Ishikawa (cell line): Measurements from ENCODE around the gene FAM124A.
A peak's percentile ranks its signal among the peaks of the same experiment; 100 is the strongest.

ENCODE experiments used
- CEBPB ChIP-seq: IDR thresholded peaks from 2 replicates; pipeline ENCODE4 v1.6.1; 2012
- EGR1 ChIP-seq: IDR thresholded peaks from 2 replicates; pipeline ENCODE4 v1.6.1; 2012
- FOXM1 ChIP-seq: IDR thresholded peaks from 2 replicates; pipeline ENCODE4 v1.6.1; 2012; ENCODE audit warnings: low read depth, borderline replicate concordance
- MAX ChIP-seq: IDR thresholded peaks from 2 replicates; pipeline ENCODE4 v1.6.1; 2012
- RAD21 ChIP-seq: IDR thresholded peaks from 2 replicates; pipeline ENCODE4 v1.6.1; 2012; ENCODE audit warnings: low read depth
- TAF1 ChIP-seq: IDR thresholded peaks from 2 replicates; pipeline ENCODE4 v1.6.1; 2012; ENCODE audit warnings: low read depth, mild to moderate bottlenecking
- TEAD4 ChIP-seq: IDR thresholded peaks from 2 replicates; pipeline ENCODE4 v1.6.1; 2012
- YY1 ChIP-seq: IDR thresholded peaks from 2 replicates; pipeline ENCODE4 v1.6.1; 2012; ENCODE audit warnings: low read depth
- TF ChIP-seq, protein P1 (sequence below): IDR thresholded peaks from 2 replicates; pipeline ENCODE4 v1.6.1; 2012; ENCODE audit warnings: low read depth, mild to moderate bottlenecking

- TF ChIP-seq CEBPB (no peak), MAX (no peak), YY1 (no peak), RAD21 (peak; percentile 34; the same call in 1 of the 2 replicates), FOXM1 (no peak), TAF1 (no peak), TEAD4 (0 out of 2 replicates have a peak, but pooled peaks have one; percentile 9), EGR1 (no peak)
- TF ChIP-seq, protein P1, sequence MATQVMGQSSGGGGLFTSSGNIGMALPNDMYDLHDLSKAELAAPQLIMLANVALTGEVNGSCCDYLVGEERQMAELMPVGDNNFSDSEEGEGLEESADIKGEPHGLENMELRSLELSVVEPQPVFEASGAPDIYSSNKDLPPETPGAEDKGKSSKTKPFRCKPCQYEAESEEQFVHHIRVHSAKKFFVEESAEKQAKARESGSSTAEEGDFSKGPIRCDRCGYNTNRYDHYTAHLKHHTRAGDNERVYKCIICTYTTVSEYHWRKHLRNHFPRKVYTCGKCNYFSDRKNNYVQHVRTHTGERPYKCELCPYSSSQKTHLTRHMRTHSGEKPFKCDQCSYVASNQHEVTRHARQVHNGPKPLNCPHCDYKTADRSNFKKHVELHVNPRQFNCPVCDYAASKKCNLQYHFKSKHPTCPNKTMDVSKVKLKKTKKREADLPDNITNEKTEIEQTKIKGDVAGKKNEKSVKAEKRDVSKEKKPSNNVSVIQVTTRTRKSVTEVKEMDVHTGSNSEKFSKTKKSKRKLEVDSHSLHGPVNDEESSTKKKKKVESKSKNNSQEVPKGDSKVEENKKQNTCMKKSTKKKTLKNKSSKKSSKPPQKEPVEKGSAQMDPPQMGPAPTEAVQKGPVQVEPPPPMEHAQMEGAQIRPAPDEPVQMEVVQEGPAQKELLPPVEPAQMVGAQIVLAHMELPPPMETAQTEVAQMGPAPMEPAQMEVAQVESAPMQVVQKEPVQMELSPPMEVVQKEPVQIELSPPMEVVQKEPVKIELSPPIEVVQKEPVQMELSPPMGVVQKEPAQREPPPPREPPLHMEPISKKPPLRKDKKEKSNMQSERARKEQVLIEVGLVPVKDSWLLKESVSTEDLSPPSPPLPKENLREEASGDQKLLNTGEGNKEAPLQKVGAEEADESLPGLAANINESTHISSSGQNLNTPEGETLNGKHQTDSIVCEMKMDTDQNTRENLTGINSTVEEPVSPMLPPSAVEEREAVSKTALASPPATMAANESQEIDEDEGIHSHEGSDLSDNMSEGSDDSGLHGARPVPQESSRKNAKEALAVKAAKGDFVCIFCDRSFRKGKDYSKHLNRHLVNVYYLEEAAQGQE, result no peak
These were observed 27.9 kb downstream of the FAM124A start for GRCh38 chr13:51249770-51250741.
